Right lobe of liver (tissue), 4 donors: ENCODE measurements around the gene FAM135A.

Experiments used
- CTCF ChIP-seq, 4 donors: fragments of 200-600 bp in 3 of 4; fragments of 450-650 bp in 1 of 4; IDR thresholded peaks; one replicate each; pipeline versions ENCODE4 v1.5.1 to v1.8.0; 2016 to 2022; ENCODE audit warnings: antibody characterized with exemption in 4 of 4, mild to moderate bottlenecking in 2 of 4
- POLR2A ChIP-seq: fragments of 450-650 bp; IDR thresholded peaks from one replicate; pipeline ENCODE4 v1.6.1; 2017; ENCODE audit warnings: antibody characterized with exemption, mild to moderate bottlenecking
- donor health status: DM: no; HTN: no; CAD: no.
- donor health status: DM: no; HTN: no; CAD: no.
- donor health status: DM: no; HTN: yes; CAD: no.

- TF ChIP-seq CTCF (IDR thresholded peaks at IDR 0.05) = no peak
- TF ChIP-seq POLR2A = no peak
These were observed 125.1 kb downstream of the FAM135A start for GRCh38 chr6:70538376-70538775.
